ENCODE data around the gene AHCTF1.

Gene AHCTF1

GRCh38 chr1:246798107-246798506 lies 133.6 kb downstream of the AHCTF1 start:
- no peak for DNase-seq

- no peak for DNase-seq
These were observed 134.2 kb downstream of the AHCTF1 start for GRCh38 chr1:246797597-246797996.

- DNase-seq: no peak
These were observed 134.6 kb downstream of the AHCTF1 start for GRCh38 chr1:246797157-246797556.

GRCh38 chr1:246795906-246796694 lies 135.6 kb downstream of the AHCTF1 start:
- DNase-seq: no peak

GRCh38 chr1:246794828-246795671 lies 136.7 kb downstream of the AHCTF1 start:
- peak; percentile 69 for DNase-seq

GRCh38 chr1:246794048-246794827 lies 137.5 kb downstream of the AHCTF1 start:
- DNase-seq: peak; percentile 12

GRCh38 chr1:246793356-246793896 lies 138.3 kb downstream of the AHCTF1 start:
- DNase-seq: no peak

GRCh38 chr1:246792603-246793002 lies 139.1 kb downstream of the AHCTF1 start:
- DNase-seq: no peak

GRCh38 chr1:246791303-246791918 lies 140.3 kb downstream of the AHCTF1 start:
- no peak for DNase-seq

- DNase-seq: no peak
These were observed 140.9 kb downstream of the AHCTF1 start for GRCh38 chr1:246790833-246791232.

- no peak for DNase-seq
These were observed 141.4 kb downstream of the AHCTF1 start for GRCh38 chr1:246790364-246790763.

GRCh38 chr1:246789454-246790339 lies 142.1 kb downstream of the AHCTF1 start:
- no peak for DNase-seq

All from EL (cell line).